ENCODE data around the gene NFIC.

The NFIC gene

DNA sequence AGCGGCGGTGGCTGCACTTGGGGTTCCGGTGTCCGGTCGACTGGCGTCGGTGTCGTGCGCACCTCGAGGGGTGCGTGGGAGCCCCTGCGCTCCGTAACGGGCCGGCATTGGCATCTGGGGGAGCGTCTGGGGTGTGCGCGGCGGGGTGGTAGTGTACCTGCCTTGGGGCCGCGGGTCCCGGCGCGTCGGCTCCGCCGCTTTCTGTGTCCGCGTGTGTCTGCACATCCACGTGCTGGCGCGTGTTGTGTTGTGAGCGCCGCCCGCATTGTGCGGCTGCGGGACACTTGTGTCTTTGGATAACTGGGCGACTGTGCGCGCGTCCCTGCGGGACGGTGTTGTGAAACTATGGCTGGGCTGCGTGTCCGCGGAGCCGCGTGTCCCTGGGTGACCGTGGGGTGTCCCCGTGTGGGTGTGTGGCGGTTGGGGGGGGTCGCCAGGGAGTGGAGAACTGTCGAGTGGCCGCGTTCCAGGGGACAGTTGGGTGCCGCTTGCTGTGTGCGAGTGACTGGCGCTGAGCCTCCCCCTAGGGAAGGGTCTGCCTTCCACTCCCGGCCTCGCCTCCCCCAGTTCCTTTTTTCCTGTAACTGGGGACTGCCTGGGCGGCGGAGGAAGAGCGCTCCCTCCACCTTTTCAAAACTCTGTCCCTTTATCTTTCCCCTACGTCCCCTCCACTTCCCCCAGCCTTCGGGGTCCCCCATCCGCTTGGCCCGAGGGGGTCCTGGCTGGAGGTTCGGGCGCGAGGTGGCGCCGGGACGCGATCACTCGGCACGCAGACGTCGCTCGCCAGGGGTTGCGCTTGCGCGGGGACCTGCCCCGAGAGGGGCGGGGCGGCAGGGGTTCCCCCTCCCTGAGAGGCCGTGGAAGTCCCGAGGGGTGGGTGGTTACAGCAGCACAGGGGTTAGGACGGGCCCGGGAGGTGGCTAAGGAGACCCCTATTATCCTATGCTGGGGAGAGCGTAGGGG lies 5.7 kb upstream of the NFIC start:
- DNase-seq (ENCODE audit: low read depth): peak; percentile 54
- H3K4me3 ChIP-seq (ENCODE audit: low read length): peak overlapping the region; percentile 63
- TF ChIP-seq, protein P1, sequence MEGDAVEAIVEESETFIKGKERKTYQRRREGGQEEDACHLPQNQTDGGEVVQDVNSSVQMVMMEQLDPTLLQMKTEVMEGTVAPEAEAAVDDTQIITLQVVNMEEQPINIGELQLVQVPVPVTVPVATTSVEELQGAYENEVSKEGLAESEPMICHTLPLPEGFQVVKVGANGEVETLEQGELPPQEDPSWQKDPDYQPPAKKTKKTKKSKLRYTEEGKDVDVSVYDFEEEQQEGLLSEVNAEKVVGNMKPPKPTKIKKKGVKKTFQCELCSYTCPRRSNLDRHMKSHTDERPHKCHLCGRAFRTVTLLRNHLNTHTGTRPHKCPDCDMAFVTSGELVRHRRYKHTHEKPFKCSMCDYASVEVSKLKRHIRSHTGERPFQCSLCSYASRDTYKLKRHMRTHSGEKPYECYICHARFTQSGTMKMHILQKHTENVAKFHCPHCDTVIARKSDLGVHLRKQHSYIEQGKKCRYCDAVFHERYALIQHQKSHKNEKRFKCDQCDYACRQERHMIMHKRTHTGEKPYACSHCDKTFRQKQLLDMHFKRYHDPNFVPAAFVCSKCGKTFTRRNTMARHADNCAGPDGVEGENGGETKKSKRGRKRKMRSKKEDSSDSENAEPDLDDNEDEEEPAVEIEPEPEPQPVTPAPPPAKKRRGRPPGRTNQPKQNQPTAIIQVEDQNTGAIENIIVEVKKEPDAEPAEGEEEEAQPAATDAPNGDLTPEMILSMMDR (IDR thresholded peaks at IDR 0.05; ENCODE audit: insufficient read depth, low read depth, low read length, missing control alignments): no peak

DNA sequence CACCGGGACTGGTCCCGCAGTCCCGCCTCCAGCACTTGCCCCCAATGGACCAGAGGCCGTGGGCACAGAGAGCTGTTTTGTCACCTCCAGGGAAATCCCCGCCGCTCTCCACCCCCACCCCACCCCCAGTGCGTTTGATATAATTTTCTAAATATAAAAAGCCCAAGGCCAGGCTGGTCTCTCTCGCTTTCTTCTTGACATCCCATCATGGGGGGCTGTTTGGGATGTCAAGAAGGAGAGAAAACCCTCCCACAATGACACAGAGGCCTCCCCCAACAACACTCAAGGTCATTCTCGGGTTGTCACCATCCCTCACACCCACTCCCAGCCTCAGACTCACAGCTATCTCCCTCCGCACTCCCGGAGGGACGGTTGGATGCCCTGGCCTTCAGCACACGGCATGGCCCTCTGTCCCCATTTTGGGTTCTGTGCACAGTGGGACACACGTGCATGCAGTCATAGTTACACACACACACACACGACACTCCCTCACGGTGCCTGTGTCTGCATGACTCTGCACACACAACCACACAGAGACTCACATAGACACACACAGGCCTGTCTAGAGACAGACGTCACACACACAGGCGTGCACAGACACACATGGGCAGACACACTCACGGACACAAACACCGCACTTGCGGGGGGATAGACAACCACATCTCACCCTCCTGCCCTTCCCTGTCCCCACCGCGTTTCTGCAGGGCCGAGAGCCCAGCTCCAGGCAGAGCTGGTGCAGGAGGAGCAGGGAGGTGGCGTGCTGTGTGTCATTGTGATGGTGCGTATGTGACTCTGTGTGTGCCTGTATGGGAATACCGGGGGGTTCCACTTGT lies 4.8 kb upstream of the NFIC start:
- H3K4me3 ChIP-seq (ENCODE audit: low read length): no peak overlapping the region
- TF ChIP-seq, protein P1 (IDR thresholded peaks at IDR 0.05; ENCODE audit: insufficient read depth, low read depth, low read length, missing control alignments): no peak
- DNase-seq (ENCODE audit: low read depth): no peak

DNA sequence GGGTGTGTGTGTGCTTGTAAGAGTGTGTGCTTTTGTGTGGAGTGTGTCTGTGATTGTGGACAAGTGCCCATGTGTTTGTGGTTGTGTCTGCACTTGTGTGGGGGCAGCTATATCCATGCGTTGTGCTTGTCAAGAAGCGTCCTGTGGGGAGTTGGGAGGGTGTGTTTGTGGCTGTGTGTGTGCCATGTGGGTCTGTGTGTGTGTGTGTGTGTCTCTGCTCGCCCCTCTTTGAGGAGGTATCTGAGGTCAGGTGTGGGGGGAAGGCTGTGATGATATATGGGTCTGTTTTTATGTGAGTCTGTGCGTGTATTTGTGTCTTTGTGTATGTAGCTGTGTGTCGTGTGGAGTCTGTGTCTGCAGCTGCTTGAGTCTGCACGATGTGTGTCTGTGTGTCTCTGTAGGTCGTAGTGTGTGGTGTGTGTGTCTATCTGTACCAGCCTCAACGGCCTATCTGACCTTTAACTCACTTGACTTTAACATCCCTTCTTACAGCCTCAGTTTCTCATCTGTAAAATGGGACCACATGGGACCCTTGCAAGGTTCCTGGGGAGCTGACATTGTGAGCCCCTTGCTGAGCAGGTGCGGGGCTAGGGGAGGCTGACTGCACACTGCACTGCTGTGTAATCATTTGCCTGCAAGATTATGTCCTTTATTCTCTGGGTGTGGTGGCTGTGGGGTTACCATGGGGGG lies 4.0 kb upstream of the NFIC start:
- TF ChIP-seq, protein P1 (IDR thresholded peaks at IDR 0.05; ENCODE audit: insufficient read depth, low read depth, low read length, missing control alignments): no peak
- no peak overlapping the region for H3K4me3 ChIP-seq (ENCODE audit: low read length)
- no peak for DNase-seq (ENCODE audit: low read depth)

DNA sequence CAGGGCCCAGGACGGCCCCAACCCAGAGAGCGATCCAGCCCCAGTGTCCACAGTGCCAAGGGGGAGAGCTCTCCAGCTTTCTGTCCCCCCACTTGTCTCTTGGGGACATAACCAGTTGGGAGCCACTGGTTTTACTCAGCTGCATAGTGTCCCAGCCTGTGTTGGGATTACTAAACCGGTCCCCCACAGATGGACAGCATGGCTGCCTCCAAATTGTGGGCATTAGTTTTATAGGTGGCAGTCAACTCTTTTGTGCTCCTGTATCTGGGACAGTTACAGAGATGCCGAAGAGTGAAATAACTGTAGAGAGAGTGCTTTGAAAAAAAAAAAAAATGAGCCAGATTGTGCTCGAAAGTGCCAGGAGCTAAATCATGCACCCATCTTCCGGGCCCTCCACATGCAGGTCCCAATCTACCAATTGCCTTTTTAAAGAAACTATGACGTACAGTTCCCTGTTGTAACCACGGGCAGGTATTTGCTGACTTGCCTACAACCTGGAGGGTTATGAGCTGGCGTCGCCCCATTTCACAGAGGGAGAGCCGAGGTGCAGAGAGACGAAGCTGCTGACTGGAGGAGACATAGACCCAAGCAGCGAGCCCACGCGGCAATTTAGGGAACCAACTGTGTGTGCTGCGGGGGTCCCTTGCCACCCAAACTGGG lies 2.4 kb upstream of the NFIC start:
- peak; percentile 53 for DNase-seq (ENCODE audit: low read depth)
- TF ChIP-seq, protein P1 (IDR thresholded peaks at IDR 0.05; ENCODE audit: insufficient read depth, low read depth, low read length, missing control alignments): no peak
- no peak overlapping the region for H3K4me3 ChIP-seq (ENCODE audit: low read length)

DNA sequence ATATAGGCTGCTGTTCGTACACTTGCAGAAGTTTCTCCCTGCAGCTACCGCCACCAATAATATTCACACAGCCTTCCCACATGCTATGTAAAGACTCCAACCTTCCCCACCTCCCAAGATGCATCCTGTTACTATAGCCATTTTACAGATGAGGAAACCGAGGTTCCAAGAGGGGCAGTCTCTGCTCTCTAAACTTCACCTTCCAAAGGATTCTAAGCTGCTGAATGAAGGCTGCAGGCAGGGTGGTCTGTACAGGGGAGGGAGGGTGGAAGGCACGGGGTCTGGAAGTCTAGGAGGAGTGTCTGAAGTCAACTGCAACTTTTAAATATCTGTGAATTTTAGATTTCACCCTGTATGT lies 1.9 kb upstream of the NFIC start:
- H3K4me3 ChIP-seq (ENCODE audit: low read length): no peak overlapping the region
- no peak for DNase-seq (ENCODE audit: low read depth)
- TF ChIP-seq, protein P1 (IDR thresholded peaks at IDR 0.05; ENCODE audit: insufficient read depth, low read depth, low read length, missing control alignments): no peak

DNA sequence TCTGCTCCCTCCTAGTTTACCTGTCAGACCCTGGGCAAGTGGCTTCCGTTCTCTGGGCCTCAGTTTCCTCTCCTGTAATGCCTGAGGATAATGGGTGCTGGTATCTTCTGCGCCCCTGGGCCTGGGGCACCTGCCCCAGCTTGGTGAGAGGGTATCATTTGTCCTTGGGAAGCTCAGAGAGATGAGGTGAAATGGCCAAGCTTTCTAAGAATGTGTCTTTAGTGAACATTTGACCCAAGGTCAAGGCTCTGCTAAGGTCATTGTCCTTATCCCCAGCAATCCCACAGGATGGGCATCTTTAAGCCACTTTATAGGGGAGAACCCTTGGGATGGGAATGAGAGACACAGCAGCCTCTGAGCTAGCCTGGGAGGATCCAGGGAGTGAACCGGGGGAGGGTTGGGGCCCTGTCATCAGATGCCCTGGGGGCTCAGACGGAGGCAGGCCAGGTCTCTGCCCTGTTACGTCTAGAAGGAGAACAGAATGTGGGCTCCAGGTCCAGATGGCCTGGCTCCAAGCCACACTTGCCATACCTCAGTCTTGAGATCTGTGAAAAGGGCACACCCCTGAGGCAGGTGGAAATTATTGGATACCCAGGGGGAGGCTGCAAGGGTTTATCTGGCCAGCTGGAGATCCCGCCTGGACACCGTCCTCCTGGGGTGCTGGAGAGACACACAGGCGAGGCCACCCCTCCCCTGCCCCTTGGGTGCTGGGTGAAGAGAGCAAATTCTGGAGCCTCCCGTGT lies 1.1 kb upstream of the NFIC start:
- DNase-seq (ENCODE audit: low read depth): peak; percentile 41
- H3K4me3 ChIP-seq (ENCODE audit: low read length): peak overlapping the region; percentile 77
- TF ChIP-seq, protein P1 (IDR thresholded peaks at IDR 0.05; ENCODE audit: insufficient read depth, low read depth, low read length, missing control alignments): no peak

Data from epithelial cell of esophagus (primary cell).